Measurements from ENCODE around the gene PCDHGA7. TPM values are rescaled to one million over a fixed set of nuclear protein-coding genes. Genes with fewer than 3 reads are reported as not detected.
A peak's percentile ranks its signal among the peaks of the same experiment; 100 is the strongest.
"Not testable (repeated sequence)": the region's sequence is repeated elsewhere in the genome, so short reads cannot be mapped to it uniquely, and the experiment has no call there.

Gene PCDHGA7
- polyA plus RNA-seq, 1 donor (not counting 4 experiments of a cell fraction or from before 2014, with no cell fraction given): 0.13 TPM

DNA sequence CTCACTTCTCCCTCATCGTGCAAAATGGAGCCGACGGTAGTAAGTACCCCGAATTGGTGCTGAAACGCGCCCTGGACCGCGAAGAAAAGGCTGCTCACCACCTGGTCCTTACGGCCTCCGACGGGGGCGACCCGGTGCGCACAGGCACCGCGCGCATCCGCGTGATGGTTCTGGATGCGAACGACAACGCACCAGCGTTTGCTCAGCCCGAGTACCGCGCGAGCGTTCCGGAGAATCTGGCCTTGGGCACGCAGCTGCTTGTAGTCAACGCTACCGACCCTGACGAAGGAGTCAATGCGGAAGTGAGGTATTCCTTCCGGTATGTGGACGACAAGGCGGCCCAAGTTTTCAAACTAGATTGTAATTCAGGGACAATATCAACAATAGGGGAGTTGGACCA, 48.7 kb downstream of the PCDHGA7 start:
- Histone ChIP-seq H3K9me3 (ENCODE audit: control insufficient read depth, low read depth, low read length) (peaks cover 23% of the 10 kb centered on the region), H3K79me2 (ENCODE audit: control insufficient read depth, insufficient read depth, low read length) (no peaks in the 10 kb centered on the region), H2AFZ (ENCODE audit: control insufficient read depth, low read length) (no peak overlapping the region), H3K27me3 (ENCODE audit: control insufficient read depth, extremely low read depth, insufficient read depth, low read length) (peaks cover 11% of the 10 kb centered on the region), H3K36me3 (ENCODE audit: control insufficient read depth in 2 of 2, extremely low read depth in 1 of 2, insufficient read depth in 2 of 2, low read length in 2 of 2) (no peaks in the 10 kb centered on the region), H3K9me1 (ENCODE audit: control insufficient read depth, extremely low read depth, insufficient read depth, low read length) (no peaks in the 10 kb centered on the region), H4K20me1 (ENCODE audit: control insufficient read depth, extremely low read depth, insufficient read depth, low read length) (no peaks in the 10 kb centered on the region), H3K4me1 (ENCODE audit: control insufficient read depth, extremely low read depth, insufficient read depth, low read length) (no peaks in the 10 kb centered on the region), H3K9ac (ENCODE audit: control insufficient read depth, extremely low read depth, insufficient read depth, low read length) (no peak overlapping the region), H3K27ac (ENCODE audit: control insufficient read depth, insufficient read depth, low read length) (no peak overlapping the region), H3K4me3 (ENCODE audit: control insufficient read depth in 2 of 3, extremely low read depth in 1 of 3, insufficient read depth in 2 of 3, low read depth in 1 of 3, low read length in 3 of 3) (peak overlapping the region in 2 of 3 experiments; percentile 25 to 60), H3K4me2 (ENCODE audit: control insufficient read depth, extremely low read depth, insufficient read depth, low read depth, low read length) (peak overlapping the region; percentile 80)
- dilution Hi-C loops (cut with MboI; ENCODE audit: extremely low pct_ligation_motif_present, low sequenced_read_pairs): no loop called here
- DNase-seq (ENCODE audit: low read depth, low spot score) (no peak), FAIRE-seq (no peak)
- TF ChIP-seq EZH2 (IDR thresholded peaks at IDR 0.05; ENCODE audit: low read length) (no peak), CTCF (optimal IDR thresholded peaks at IDR 0.05 in 1 of 3, IDR thresholded peaks at IDR 0.05 in 1 of 3, conservative IDR thresholded peaks at IDR 0.05 in 1 of 3; ENCODE audit: extremely low read depth in 1 of 3, insufficient read depth in 2 of 3, low read length in 3 of 3) (no peak)

GRCh38 chr5:141432308-141432707, 49.8 kb downstream of the PCDHGA7 start:
- H3K4me1 ChIP-seq (ENCODE audit: control insufficient read depth, extremely low read depth, insufficient read depth, low read length); H3K4me2 ChIP-seq (ENCODE audit: control insufficient read depth, extremely low read depth, insufficient read depth, low read depth, low read length); H2AFZ ChIP-seq (ENCODE audit: control insufficient read depth, low read length); dilution Hi-C loops (cut with MboI; ENCODE audit: extremely low pct_ligation_motif_present, low sequenced_read_pairs); H4K20me1 ChIP-seq (ENCODE audit: control insufficient read depth, extremely low read depth, insufficient read depth, low read length); H3K4me3 ChIP-seq (ENCODE audit: control insufficient read depth in 2 of 3, extremely low read depth in 1 of 3, insufficient read depth in 2 of 3, low read depth in 1 of 3, low read length in 3 of 3); H3K27ac ChIP-seq (ENCODE audit: control insufficient read depth, insufficient read depth, low read length); H3K9me1 ChIP-seq (ENCODE audit: control insufficient read depth, extremely low read depth, insufficient read depth, low read length); H3K9ac ChIP-seq (ENCODE audit: control insufficient read depth, extremely low read depth, insufficient read depth, low read length); FAIRE-seq; H3K36me3 ChIP-seq (ENCODE audit: control insufficient read depth in 2 of 2, extremely low read depth in 1 of 2, insufficient read depth in 2 of 2, low read length in 2 of 2); DNase-seq (ENCODE audit: low read depth, low spot score); H3K79me2 ChIP-seq (ENCODE audit: control insufficient read depth, insufficient read depth, low read length): not testable (repeated sequence)
- Histone ChIP-seq H3K27me3 (ENCODE audit: control insufficient read depth, extremely low read depth, insufficient read depth, low read length) (peaks cover 11% of the 10 kb centered on the region), H3K9me3 (ENCODE audit: control insufficient read depth, low read depth, low read length) (peaks cover 22% of the 10 kb centered on the region)

- dilution Hi-C loops (cut with MboI; ENCODE audit: extremely low pct_ligation_motif_present, low sequenced_read_pairs); H3K4me1 ChIP-seq (ENCODE audit: control insufficient read depth, extremely low read depth, insufficient read depth, low read length); DNase-seq (ENCODE audit: low read depth, low spot score); H4K20me1 ChIP-seq (ENCODE audit: control insufficient read depth, extremely low read depth, insufficient read depth, low read length); H3K9me1 ChIP-seq (ENCODE audit: control insufficient read depth, extremely low read depth, insufficient read depth, low read length); FAIRE-seq; H3K36me3 ChIP-seq (ENCODE audit: control insufficient read depth in 2 of 2, extremely low read depth in 1 of 2, insufficient read depth in 2 of 2, low read length in 2 of 2); H3K4me2 ChIP-seq (ENCODE audit: control insufficient read depth, extremely low read depth, insufficient read depth, low read depth, low read length); H3K4me3 ChIP-seq (ENCODE audit: control insufficient read depth in 2 of 3, extremely low read depth in 1 of 3, insufficient read depth in 2 of 3, low read depth in 1 of 3, low read length in 3 of 3); H3K27ac ChIP-seq (ENCODE audit: control insufficient read depth, insufficient read depth, low read length); H3K9ac ChIP-seq (ENCODE audit: control insufficient read depth, extremely low read depth, insufficient read depth, low read length); H3K79me2 ChIP-seq (ENCODE audit: control insufficient read depth, insufficient read depth, low read length); H2AFZ ChIP-seq (ENCODE audit: control insufficient read depth, low read length): not testable (repeated sequence)
- Histone ChIP-seq H3K9me3 (ENCODE audit: control insufficient read depth, low read depth, low read length) (peaks cover 18% of the 10 kb centered on the region), H3K27me3 (ENCODE audit: control insufficient read depth, extremely low read depth, insufficient read depth, low read length) (peaks cover 11% of the 10 kb centered on the region)
Measured at GRCh38 chr5:141432726-141433125, 50.2 kb downstream of the PCDHGA7 start.

All from keratinocyte (primary cell).